ENCODE measurements around the gene NAE1.

The NAE1 gene

DNA sequence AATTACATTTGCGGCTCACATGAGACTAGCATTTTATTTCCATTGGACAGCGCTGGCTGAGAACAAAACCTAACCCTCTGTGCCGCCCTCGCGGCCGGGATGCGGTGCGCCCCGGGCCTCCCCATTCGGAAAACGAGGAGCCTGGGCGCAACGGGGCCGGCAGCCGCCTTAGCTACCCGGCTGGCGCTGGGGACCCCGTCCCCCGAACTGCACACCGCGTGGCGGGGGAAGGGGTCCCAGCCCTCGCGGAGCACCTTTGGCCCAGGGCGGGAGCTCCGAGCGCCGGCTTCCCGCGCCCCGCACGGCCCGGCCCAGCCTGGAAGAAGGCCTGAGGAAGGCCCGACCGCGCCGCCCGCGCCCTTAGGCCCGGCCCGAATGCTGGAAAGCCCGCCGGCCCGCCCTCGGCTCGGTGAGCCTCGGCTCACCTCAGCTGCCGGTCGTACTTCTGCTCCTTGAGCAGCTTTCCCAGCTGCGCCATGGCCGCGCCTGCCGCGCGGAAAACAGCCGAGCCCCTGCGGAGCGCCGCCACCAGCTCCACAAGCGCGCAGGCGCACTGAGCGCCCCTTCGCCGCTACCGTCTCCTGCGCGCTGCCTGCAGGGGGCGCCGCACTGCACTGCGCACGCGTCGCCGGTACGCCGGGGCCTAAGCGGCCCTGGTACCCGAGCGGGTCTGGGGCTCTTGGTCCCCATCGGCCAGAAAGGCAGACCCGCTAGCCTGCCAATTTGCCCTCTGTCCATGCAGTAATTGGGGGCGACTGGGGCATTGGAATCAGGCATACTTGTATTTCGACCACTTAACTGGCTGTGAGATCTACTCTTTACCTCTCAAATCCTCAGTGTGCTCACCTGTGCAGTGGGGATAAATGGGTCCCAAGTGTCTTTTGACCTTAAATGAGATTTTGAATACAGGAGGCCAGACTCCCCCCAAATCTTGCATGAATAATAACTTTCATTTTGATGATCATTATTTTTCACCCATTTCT is at the start of gene NAE1:
NAE1 (minus strand) TSS at position 555 of the 983 bp plus-strand sequence; CDS start at position 478, 77 bp downstream.
- peak within 1 kb of the TSS; percentile 85 for H3K4me3 ChIP-seq (ENCODE audit: low read depth, low read length)
- TF ChIP-seq, protein P1, sequence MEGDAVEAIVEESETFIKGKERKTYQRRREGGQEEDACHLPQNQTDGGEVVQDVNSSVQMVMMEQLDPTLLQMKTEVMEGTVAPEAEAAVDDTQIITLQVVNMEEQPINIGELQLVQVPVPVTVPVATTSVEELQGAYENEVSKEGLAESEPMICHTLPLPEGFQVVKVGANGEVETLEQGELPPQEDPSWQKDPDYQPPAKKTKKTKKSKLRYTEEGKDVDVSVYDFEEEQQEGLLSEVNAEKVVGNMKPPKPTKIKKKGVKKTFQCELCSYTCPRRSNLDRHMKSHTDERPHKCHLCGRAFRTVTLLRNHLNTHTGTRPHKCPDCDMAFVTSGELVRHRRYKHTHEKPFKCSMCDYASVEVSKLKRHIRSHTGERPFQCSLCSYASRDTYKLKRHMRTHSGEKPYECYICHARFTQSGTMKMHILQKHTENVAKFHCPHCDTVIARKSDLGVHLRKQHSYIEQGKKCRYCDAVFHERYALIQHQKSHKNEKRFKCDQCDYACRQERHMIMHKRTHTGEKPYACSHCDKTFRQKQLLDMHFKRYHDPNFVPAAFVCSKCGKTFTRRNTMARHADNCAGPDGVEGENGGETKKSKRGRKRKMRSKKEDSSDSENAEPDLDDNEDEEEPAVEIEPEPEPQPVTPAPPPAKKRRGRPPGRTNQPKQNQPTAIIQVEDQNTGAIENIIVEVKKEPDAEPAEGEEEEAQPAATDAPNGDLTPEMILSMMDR (IDR thresholded peaks at IDR 0.05; ENCODE audit: insufficient read depth, low read depth, low read length, missing control alignments) = peak; percentile 99
- peak; percentile 93 for DNase-seq (ENCODE audit: low read depth)

DNA sequence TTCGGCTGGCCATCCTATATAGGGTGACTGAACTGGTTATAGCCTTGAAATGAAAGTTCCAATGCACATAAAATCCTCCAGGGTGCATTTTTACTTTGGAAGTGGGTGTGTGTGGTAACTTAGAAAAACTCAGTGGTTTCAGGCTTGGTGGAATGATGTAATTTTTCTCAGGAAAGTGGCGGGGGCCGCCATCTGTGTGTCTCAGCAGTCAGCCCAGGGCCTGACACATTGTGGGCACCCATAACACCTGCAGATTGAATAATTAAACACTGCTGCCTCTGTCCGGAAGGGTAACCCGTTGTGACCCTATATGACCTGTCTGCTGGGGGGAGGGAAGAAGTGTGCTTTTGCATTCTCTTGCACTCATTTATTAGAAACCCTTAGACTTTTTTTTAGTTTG is 47.3 kb upstream of the NAE1 start:
- no peak overlapping the region for H3K4me3 ChIP-seq (ENCODE audit: low read depth, low read length)
- DNase-seq (ENCODE audit: low read depth) = peak; percentile 72
- TF ChIP-seq, protein P1 (IDR thresholded peaks at IDR 0.05; ENCODE audit: insufficient read depth, low read depth, low read length, missing control alignments) = no peak

DNA sequence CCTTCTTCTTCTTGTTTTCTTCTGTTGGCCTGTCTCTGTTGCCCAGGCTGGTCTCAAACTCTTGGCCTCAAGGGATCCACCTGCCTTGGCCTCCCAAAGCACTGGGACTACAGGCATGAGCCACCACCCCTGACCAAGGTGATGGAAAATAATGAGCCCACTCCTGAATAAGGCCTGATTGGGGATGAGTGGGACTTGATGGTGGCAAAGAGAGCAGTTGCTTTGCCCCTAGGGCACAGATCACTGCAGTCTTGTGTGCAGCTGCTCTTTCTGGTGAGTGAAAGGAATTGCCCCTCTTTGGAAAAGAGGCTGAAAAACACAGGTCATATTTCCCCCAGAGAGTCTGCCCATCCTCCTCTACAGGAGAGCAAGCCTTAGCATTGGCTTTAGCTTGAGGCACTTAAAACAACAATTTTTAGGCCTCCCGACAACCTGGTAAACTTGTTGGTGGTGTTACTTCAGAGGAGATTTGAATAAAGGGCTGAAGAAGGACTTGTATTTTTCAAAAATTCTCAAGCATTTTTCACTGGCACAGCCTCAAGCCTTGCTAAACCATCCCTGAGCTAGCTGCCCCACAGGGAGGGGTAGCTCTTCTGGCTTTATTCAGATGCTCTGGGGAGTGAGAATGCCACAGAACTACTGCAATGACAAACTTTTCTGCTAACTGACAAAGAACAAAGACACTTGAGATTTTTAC is 43.5 kb upstream of the NAE1 start:
- DNase-seq (ENCODE audit: low read depth) = peak; percentile 31
- no peak overlapping the region for H3K4me3 ChIP-seq (ENCODE audit: low read depth, low read length)
- TF ChIP-seq, protein P1 (IDR thresholded peaks at IDR 0.05; ENCODE audit: insufficient read depth, low read depth, low read length, missing control alignments) = no peak

DNA sequence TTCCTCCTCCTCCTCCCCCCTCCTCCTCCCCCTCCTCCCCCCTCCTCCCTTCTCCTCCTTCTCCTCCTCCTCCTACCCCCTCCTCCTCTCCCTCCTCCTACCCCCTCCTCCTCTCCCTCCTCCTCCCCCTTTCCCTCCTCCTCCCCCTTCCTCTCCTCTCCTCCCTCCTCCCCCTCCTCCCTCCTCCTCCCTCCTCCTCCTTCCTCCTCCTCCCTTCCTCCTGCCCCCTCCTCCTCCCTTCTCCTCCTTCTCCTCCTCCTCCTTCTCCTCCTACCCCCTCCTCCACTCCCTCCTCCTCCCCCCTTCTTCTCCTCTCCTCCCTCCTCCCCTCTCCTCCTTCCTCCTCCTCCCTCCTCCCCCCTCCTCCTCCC is 42.9 kb upstream of the NAE1 start:
- DNase-seq (ENCODE audit: low read depth) = no peak
- TF ChIP-seq, protein P1 (IDR thresholded peaks at IDR 0.05; ENCODE audit: insufficient read depth, low read depth, low read length, missing control alignments) = no peak
- H3K4me3 ChIP-seq (ENCODE audit: low read depth, low read length) = no peak overlapping the region

DNA sequence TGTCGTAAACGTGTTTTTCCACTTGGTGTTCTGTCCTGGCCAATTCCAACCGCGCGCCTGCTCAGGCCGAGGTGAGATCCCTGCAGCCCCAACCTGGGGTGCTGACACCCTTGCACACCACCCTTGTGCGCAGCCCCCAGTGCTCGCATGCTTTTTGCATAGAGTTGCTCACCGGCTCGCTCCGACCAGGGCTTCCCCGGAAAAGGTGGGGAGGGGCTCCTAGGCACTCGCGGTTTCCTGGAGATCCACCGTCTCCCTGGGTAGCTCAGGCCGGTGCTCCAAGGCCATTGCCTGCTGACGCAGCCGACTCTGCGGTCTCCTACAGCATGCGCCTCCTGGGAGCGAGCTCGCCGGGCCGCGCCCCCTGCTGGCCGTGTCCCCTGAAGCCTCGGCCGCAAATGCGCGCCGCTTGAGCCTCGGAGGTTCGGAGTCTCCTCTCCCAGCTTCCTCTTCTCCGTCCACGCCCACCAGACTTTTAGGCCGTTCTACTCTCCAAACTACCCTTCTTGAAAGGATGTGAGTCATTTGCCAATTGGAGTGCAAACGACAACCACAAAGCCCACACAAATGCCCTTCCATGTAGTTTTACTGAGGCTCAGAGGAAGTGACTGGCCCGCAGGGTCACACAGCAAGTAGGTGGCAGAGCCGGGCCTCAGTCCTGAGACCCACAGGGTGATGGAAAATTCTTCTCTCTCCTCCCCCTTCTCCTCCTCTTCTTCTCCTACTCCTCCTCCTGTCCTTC is 42.3 kb upstream of the NAE1 start:
- TF ChIP-seq, protein P1 (IDR thresholded peaks at IDR 0.05; ENCODE audit: insufficient read depth, low read depth, low read length, missing control alignments) = peak; percentile 96
- DNase-seq (ENCODE audit: low read depth) = peak; percentile 96
- peak overlapping the region; percentile 56 for H3K4me3 ChIP-seq (ENCODE audit: low read depth, low read length)

DNA sequence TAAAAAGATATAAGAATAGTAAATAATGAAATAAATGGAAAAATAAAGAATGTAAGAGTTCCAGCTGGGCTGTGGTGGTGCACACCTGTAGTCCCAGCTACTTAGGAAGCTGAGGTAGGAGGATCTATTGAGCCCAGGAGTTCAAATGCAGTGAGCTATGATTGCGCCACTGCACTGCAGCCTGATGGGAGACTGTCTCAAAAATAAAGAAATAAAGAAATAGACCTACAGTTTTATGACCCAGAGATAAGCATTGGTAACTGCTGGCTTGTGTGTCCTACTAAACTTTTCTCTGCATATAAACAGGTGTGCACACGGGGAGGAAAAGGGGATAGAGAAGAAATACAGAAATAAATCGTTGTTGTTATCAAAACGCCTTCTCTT is 41.8 kb upstream of the NAE1 start:
- DNase-seq (ENCODE audit: low read depth) = no peak
- TF ChIP-seq, protein P1 (IDR thresholded peaks at IDR 0.05; ENCODE audit: insufficient read depth, low read depth, low read length, missing control alignments) = no peak
- peak overlapping the region; percentile 56 for H3K4me3 ChIP-seq (ENCODE audit: low read depth, low read length)

Data from GM12865 (cell line).